Bronchial epithelial cell (primary cell): ENCODE data around the gene USP27X. TPM values are rescaled to one million over a fixed set of nuclear protein-coding genes. Genes with fewer than 3 reads are reported as not detected.

Source experiments
- DNase-seq: peaks from one replicate; pipeline ENCODE4 v3.0.0-alpha.2; 2010; ENCODE audit warnings: low read depth
- FAIRE-seq: peaks from 2 replicates; lab custom pipeline; 2011; peaks lifted over from hg19 to GRCh38; lab: Jason Lieb, UNC
- H3K27me3 ChIP-seq: 2 replicates; pipeline ENCODE4 v1.5.1; 2011; ENCODE audit warnings: low read length; ENCODE audit not compliant: control insufficient read depth, insufficient read depth
- H3K36me3 ChIP-seq: 2 replicates; pipeline ENCODE4 v1.5.1; 2011; ENCODE audit warnings: low read length; ENCODE audit not compliant: control insufficient read depth, insufficient read depth
- H3K4me3 ChIP-seq: 2 replicates; pipeline ENCODE4 v1.5.1; 2011; ENCODE audit warnings: mild to moderate bottlenecking, low read depth, low read length, control low read depth
- total RNA-seq: library from RNA; depleted of rRNA; stranded (reverse); fragments of >200 nt; gene quantifications from 2 replicates; pipeline ENCODE4 v1.2.1, GENCODE V29; 2014
- TF ChIP-seq, protein P1 (sequence below): IDR thresholded peaks from 2 replicates; pipeline ENCODE4 v1.5.1; 2011; ENCODE audit warnings: mild to moderate bottlenecking, moderate library complexity, low read length, control low read depth, inconsistent platforms; ENCODE audit not compliant: insufficient read depth, severe bottlenecking

Gene USP27X
- total RNA-seq, 1 donor from 2014 or later = 2.1 TPM

DNA sequence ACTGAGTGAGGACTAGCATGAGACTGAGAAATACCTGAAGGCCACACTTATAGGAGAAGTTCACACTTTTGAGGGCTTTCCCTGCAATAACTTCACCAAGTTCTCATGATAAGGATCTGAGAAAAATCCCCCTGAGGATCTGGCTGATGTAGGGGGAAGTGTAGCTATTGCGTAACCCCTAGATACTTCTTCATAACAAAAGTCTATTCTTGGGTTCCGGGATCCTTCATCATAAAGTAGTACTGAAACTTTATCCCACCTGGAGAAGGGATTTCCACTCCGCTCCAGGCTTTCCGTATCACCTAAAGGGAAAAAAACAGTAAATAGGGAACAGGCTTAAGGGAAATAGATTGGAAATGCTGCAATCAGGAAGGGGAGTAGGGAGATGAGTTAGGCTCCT lies 13.3 kb downstream of the USP27X start:
- Histone ChIP-seq H3K27me3 (no peaks in the 10 kb centered on the region), H3K4me3 (no peak overlapping the region), H3K36me3 (no peaks in the 10 kb centered on the region)
- FAIRE-seq (no peak), DNase-seq (no peak)
- TF ChIP-seq, protein P1, sequence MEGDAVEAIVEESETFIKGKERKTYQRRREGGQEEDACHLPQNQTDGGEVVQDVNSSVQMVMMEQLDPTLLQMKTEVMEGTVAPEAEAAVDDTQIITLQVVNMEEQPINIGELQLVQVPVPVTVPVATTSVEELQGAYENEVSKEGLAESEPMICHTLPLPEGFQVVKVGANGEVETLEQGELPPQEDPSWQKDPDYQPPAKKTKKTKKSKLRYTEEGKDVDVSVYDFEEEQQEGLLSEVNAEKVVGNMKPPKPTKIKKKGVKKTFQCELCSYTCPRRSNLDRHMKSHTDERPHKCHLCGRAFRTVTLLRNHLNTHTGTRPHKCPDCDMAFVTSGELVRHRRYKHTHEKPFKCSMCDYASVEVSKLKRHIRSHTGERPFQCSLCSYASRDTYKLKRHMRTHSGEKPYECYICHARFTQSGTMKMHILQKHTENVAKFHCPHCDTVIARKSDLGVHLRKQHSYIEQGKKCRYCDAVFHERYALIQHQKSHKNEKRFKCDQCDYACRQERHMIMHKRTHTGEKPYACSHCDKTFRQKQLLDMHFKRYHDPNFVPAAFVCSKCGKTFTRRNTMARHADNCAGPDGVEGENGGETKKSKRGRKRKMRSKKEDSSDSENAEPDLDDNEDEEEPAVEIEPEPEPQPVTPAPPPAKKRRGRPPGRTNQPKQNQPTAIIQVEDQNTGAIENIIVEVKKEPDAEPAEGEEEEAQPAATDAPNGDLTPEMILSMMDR = no peak

DNA sequence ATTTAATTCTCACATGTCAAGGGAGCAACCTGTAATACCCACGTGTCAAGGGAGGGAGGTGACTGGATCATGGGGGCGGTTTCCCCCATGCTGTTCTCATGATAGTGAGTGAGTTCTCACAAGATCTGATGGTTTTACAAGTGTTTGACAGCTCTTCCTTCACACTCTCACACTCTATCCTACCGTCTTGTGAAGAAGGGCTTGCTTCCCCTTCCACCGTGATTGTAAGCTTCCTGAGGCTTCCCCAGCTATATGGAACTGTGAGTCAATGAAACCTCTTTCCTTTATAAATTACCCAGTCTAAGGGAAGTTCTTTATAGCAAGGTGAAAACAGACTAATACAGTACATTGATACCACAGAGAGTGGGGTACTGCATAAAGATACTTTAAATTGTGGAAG lies 17.7 kb downstream of the USP27X start:
- Histone ChIP-seq H3K36me3 (no peaks in the 10 kb centered on the region), H3K27me3 (no peaks in the 10 kb centered on the region), H3K4me3 (no peak overlapping the region)
- TF ChIP-seq, protein P1 = no peak
- no peak for DNase-seq
- no peak for FAIRE-seq

DNA sequence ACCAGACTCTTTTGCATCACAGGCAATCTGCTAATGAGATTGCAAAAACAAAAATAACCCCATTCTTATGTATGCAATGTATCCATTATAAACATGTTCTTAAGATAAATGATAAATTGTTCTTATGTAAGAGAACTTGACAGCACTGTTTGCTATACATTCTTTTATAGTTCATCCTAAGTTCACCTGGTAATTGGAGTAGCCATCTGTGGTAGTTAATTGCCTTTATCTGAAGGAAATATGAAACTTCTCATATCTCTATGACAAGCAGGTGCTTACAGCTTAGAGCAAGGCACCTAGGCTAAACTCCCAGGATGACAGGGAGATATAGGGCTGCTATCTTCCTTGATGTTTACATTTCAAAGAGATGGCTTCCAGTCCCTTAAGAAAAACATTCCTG lies 21.8 kb downstream of the USP27X start:
- H3K27me3 ChIP-seq = no peaks in the 10 kb centered on the region
- H3K36me3 ChIP-seq = no peaks in the 10 kb centered on the region
- DNase-seq (no peak), FAIRE-seq (no peak)
- H3K4me3 ChIP-seq = no peak overlapping the region
- TF ChIP-seq, protein P1 = no peak

DNA sequence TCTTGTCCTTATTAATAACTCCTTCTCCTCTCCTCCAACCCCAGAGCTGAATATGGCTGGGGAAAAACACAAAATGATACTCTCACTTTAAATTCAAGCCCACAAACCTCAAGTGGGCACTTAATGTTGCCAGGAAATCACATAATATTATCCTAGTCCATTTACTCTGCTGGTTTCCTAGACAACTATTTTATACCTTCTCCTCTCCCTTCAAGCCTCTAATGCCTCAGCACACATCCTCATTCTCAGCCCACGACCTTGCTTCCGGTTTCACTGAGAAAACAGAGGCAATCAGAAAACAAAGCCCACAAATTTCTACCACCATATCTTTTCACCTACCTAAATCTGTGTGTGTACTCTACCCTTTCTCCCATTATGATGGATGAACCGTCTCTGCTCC lies 31.1 kb downstream of the USP27X start:
- no peak overlapping the region for H3K4me3 ChIP-seq
- H3K36me3 ChIP-seq = no peaks in the 10 kb centered on the region
- FAIRE-seq = no peak
- DNase-seq = no peak
- H3K27me3 ChIP-seq = no peaks in the 10 kb centered on the region
- TF ChIP-seq, protein P1 = no peak

DNA sequence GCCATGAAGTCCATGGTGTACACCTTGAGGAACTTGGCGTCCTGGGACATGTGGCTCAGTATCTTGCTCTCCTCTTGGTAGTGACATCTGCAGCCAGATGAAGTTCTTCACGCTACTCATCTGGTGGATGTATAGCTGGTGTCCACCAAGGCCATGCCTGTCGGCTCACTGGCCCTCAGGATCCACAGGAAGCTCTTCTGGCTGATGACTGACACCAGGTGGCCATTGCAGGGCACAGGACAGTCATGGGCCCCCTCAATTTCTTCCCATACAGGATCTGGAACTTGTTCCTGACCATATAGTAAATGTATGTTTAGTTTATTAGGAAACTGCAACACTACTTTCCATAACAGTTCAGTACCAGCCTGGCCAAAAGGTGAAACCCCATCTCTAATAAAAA lies 32.8 kb downstream of the USP27X start:
- TF ChIP-seq, protein P1 = no peak
- DNase-seq (no peak), FAIRE-seq (no peak)
- no peaks in the 10 kb centered on the region for H3K27me3 ChIP-seq
- H3K4me3 ChIP-seq = no peak overlapping the region
- H3K36me3 ChIP-seq = no peaks in the 10 kb centered on the region

DNA sequence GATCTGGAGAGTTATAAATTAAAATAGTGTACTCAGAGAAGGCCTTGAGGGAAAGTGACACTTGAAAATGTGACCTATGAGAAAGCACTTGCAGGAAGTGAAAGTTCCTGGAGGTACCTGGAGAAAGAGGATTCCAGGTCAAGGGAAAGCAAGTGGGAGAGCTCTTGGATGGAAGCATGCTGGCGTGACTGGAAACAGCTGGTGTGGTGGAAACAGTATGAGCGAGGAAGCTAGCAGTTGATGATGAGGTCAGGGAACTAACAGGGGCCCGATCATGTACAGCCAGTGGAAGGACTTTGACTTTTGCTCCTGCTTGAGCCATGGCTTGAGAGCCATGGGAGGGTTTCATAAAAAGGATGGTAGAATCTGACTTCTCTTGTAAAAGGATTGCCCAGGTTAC lies 33.6 kb downstream of the USP27X start:
- FAIRE-seq (no peak), DNase-seq (no peak)
- no peak overlapping the region for H3K4me3 ChIP-seq
- no peaks in the 10 kb centered on the region for H3K36me3 ChIP-seq
- H3K27me3 ChIP-seq = no peaks in the 10 kb centered on the region
- TF ChIP-seq, protein P1 = no peak
